Esophagus squamous epithelium (tissue), 5 donors: Measurements from ENCODE around the gene SEMA4B. TPM values are rescaled to one million over a fixed set of nuclear protein-coding genes. Genes with fewer than 3 reads are reported as not detected.

Source experiments
- DNase-seq: peaks from one replicate; lab custom pipeline; 2025; lab: John Stamatoyannopoulos, UW
- H3K27ac ChIP-seq, 4 donors: fragments of 200-600 bp; sonication (generic); one replicate each; pipeline ENCODE4 v1.5.1; 2016 to 2019; ENCODE audit warnings: mild to moderate bottlenecking in 1 of 4
- H3K27me3 ChIP-seq, 4 donors: fragments of 200-600 bp; sonication (generic); 1 replicate in 3 of 4; 2 replicates in 1 of 4; pipeline versions ENCODE4 v1.5.1 to v1.6.0; 2017 to 2021; ENCODE audit warnings: antibody characterized with exemption in 1 of 4
- H3K36me3 ChIP-seq, 3 donors: fragments of 200-600 bp; sonication (generic); one replicate each; pipeline ENCODE4 v1.5.1; 2016 to 2019
- H3K4me1 ChIP-seq, 3 donors: fragments of 200-600 bp; sonication (generic); one replicate each; pipeline ENCODE4 v1.5.1; 2017 to 2019
- H3K4me3 ChIP-seq, 4 donors: fragments of 200-600 bp; sonication (generic); 1 replicate in 3 of 4; 2 replicates in 1 of 4; pipeline ENCODE4 v1.5.1; 2016 to 2019; ENCODE audit warnings: mild to moderate bottlenecking in 2 of 4, moderate library complexity in 1 of 4
- H3K9me3 ChIP-seq, 3 donors: fragments of 200-600 bp; sonication (generic); one replicate each; pipeline ENCODE4 v1.5.1; 2016 to 2019
- CTCF ChIP-seq, 6 experiments: fragments of 450-650 bp in 4 of 6; fragments of 200-600 bp in 2 of 6; sonication (generic) in 2 of 6; IDR thresholded peaks; one replicate each; pipeline ENCODE4 v1.5.1; 2016 to 2019; ENCODE audit warnings: antibody characterized with exemption in 6 of 6, mild to moderate bottlenecking in 4 of 6, moderate library complexity in 4 of 6
- POLR2A ChIP-seq, 4 donors: fragments of 450-650 bp; IDR thresholded peaks; one replicate each; pipeline ENCODE4 v1.6.1; 2017; ENCODE audit warnings: antibody characterized with exemption in 4 of 4, mild to moderate bottlenecking in 4 of 4, moderate library complexity in 3 of 4
- WGBS, 2 donors: methylation state at CpG; one replicate each; pipeline ENCODE4 v1.1.5; 2018; 5-methylcytosine and 5-hydroxymethylcytosine counted together
- intact Hi-C: fragments of 100-400 bp; cut with DNase I; formaldehyde crosslinking; loops from one replicate; pipeline ENCODE4 v1.15.0; 2022
- total RNA-seq, 4 donors: library from RNA; depleted of rRNA; stranded (reverse); fragments of >200 nt; gene quantifications; one replicate each; pipeline ENCODE4 v1.1.0, GENCODE V29; 2016
- donor health status: DM: yes; HTN: yes; CAD: no.

Gene SEMA4B
- total RNA-seq, 4 donors from 2014 or later = 87.9 to 209 (median 136) TPM

- peak overlapping the region; percentile 93 to 96 (median 94) for H3K27ac ChIP-seq
- no peak overlapping the region for H3K4me3 ChIP-seq
- peaks cover 0 to 63% (median 12%) of the 10 kb centered on the region in 3 donors for H3K36me3 ChIP-seq
- TF ChIP-seq CTCF (IDR thresholded peaks at IDR 0.05) (no peak), POLR2A (IDR thresholded peaks at IDR 0.05) (no peak)
- intact Hi-C loops = no loop called here
- no peaks in the 10 kb centered on the region for H3K27me3 ChIP-seq
- DNase-seq = no peak
- peaks cover 59 to 100% (median 68%) of the 10 kb centered on the region in 3 donors for H3K4me1 ChIP-seq
- WGBS, 2 donors = 37 to 38% methylated on average over 9 of the region's 9 CpGs
- no peaks in the 10 kb centered on the region for H3K9me3 ChIP-seq
Measured at GRCh38 chr15:90209591-90209990, 8.5 kb downstream of the SEMA4B start.

- peak overlapping the region; percentile 93 to 96 (median 94) for H3K27ac ChIP-seq
- no peak overlapping the region for H3K4me3 ChIP-seq
- H3K4me1 ChIP-seq = peaks cover 53 to 100% (median 61%) of the 10 kb centered on the region in 3 donors
- H3K9me3 ChIP-seq = no peaks in the 10 kb centered on the region
- DNase-seq = no peak
- H3K27me3 ChIP-seq = no peaks in the 10 kb centered on the region
- TF ChIP-seq POLR2A (IDR thresholded peaks at IDR 0.05) = no peak
- 49 to 50% methylated on average over 6 to 8 of the region's 8 CpGs for whole genome bisulfite sequencing, 2 donors
- intact Hi-C loops = no loop called here
- peaks cover 0 to 57% (median 12%) of the 10 kb centered on the region in 3 donors for H3K36me3 ChIP-seq
Measured at GRCh38 chr15:90210593-90210992, 9.5 kb downstream of the SEMA4B start.

- Histone ChIP-seq H3K4me1 (peaks cover 49 to 100% (median 57%) of the 10 kb centered on the region in 3 donors), H3K4me3 (peak overlapping the region in 1 of 4 donors; percentile 42), H3K27ac (peak overlapping the region; percentile 93 to 96 (median 94)), H3K27me3 (no peaks in the 10 kb centered on the region), H3K36me3 (peaks cover 0 to 57% (median 12%) of the 10 kb centered on the region in 3 donors), H3K9me3 (no peaks in the 10 kb centered on the region)
- no peak for DNase-seq
- 48 to 51% methylated on average over 2 to 4 of the region's 9 CpGs for WGBS, 2 donors
- TF ChIP-seq POLR2A (IDR thresholded peaks at IDR 0.05) (no peak), CTCF (IDR thresholded peaks at IDR 0.05) (no peak)
- intact Hi-C loops = no loop called here
Measured at GRCh38 chr15:90211009-90211408, 9.9 kb downstream of the SEMA4B start.

GRCh38 chr15:90211440-90212143 lies 10.5 kb downstream of the SEMA4B start:
- peak overlapping the region; percentile 93 to 96 (median 94) for H3K27ac ChIP-seq
- 0 to 34% methylated on average over 3 to 7 of the region's 13 CpGs for WGBS, 2 donors
- no peaks in the 10 kb centered on the region for H3K9me3 ChIP-seq
- intact Hi-C loops = loop anchor here (2.0 kb wide), 1 partner anchor 47 kb away; no protein-coding TSS in a partner anchor
- H3K4me1 ChIP-seq = peaks cover 46 to 100% (median 51%) of the 10 kb centered on the region in 3 donors
- TF ChIP-seq POLR2A (IDR thresholded peaks at IDR 0.05) (no peak), CTCF (IDR thresholded peaks at IDR 0.05) (no peak)
- DNase-seq = no peak
- H3K4me3 ChIP-seq = peak overlapping the region in 2 of 4 donors; percentile 34 to 42
- H3K36me3 ChIP-seq = peaks cover 0 to 57% (median 10%) of the 10 kb centered on the region in 3 donors
- H3K27me3 ChIP-seq = no peaks in the 10 kb centered on the region

GRCh38 chr15:90212221-90213098 lies 11.3 kb downstream of the SEMA4B start:
- TF ChIP-seq POLR2A (IDR thresholded peaks at IDR 0.05) = peak in 1 of 4 donors; percentile 20
- TF ChIP-seq CTCF (IDR thresholded peaks at IDR 0.05) = no peak
- Histone ChIP-seq H3K4me3 (peak overlapping the region in 3 of 4 donors; percentile 19 to 42 (median 34)), H3K27ac (peak overlapping the region; percentile 93 to 96 (median 94)), H3K4me1 (peaks cover 46 to 100% (median 49%) of the 10 kb centered on the region in 3 donors), H3K36me3 (peaks cover 0 to 57% (median 9%) of the 10 kb centered on the region in 3 donors), H3K27me3 (no peaks in the 10 kb centered on the region), H3K9me3 (no peaks in the 10 kb centered on the region)
- WGBS, 2 donors = 23 to 52% methylated on average over 9 to 25 of the region's 35 CpGs
- intact Hi-C loops = loop anchor here (2.0 kb wide), 1 partner anchor 48 kb away; no protein-coding TSS in a partner anchor
- DNase-seq = no peak
